IMR-90 (cell line): ENCODE measurements around the gene EFCAB8. TPM values are rescaled to one million over a fixed set of nuclear protein-coding genes. Genes with fewer than 3 reads are reported as not detected.

Experiments used
- ATAC-seq: fragments of 200-7000 bp; cut with Tn5 transposase; 2 replicates; pipeline ENCODE4 v1.9.1; 2020; ENCODE audit warnings: low read depth, mild to moderate bottlenecking, moderate library complexity
- BruUV-seq: library from RNA; stranded (reverse); fragments of 400-500 nt; replicated peaks from 2 replicates; lab custom pipeline; 2021; lab: Mats Ljungman, UMichigan
- CTCF ChIA-PET: fragments of 300-600 bp; formaldehyde crosslinking; extraction: SDS; loops from one replicate; lab custom pipeline; 2021; ENCODE audit warnings: antibody characterized with exemption; lab: Yijun Ruan, JAX
- POLR2A ChIA-PET: fragments of 300-600 bp; sonication (Branson Sonifier 250); formaldehyde crosslinking; loops from one replicate; lab custom pipeline; 2022; ENCODE audit warnings: antibody characterized with exemption; ENCODE audit not compliant: unreplicated experiment; lab: Charles Lee
- DNase-seq: peaks from one replicate; pipeline ENCODE4 v3.0.0; 2013
- H2AFZ ChIP-seq: replicated peaks from 2 replicates; pipeline ENCODE3; 2013; ENCODE audit warnings: low read length, mild to moderate bottlenecking; ENCODE audit not compliant: poor library complexity
- H2AK5ac ChIP-seq: 2 replicates; pipeline ENCODE4 v1.6.1; 2013; ENCODE audit warnings: low read depth, low read length, inconsistent platforms
- H2AK9ac ChIP-seq: replicated peaks from 2 replicates; pipeline ENCODE3; 2013; ENCODE audit warnings: mild to moderate bottlenecking, low read depth, low read length, moderate library complexity; ENCODE audit not compliant: poor library complexity
- H2BK120ac ChIP-seq: 2 replicates; pipeline ENCODE4 v1.6.1; 2013; ENCODE audit warnings: low read depth, low read length, inconsistent platforms
- H2BK15ac ChIP-seq: 3 replicates; pipeline ENCODE4 v1.6.1; 2013; ENCODE audit warnings: low read depth, low read length, inconsistent platforms
- H2BK20ac ChIP-seq: 2 replicates; pipeline ENCODE4 v1.6.1; 2013; ENCODE audit warnings: low read depth, mild to moderate bottlenecking, inconsistent platforms, low read length, moderate library complexity
- H2BK5ac ChIP-seq: 2 replicates; pipeline ENCODE4 v1.6.1; 2013; ENCODE audit warnings: mild to moderate bottlenecking, low read depth, low read length, inconsistent platforms; ENCODE audit not compliant: poor library complexity, severe bottlenecking
- H3K14ac ChIP-seq: replicated peaks from 2 replicates; pipeline ENCODE4 v1.6.1; 2013; ENCODE audit warnings: low read depth, low read length, inconsistent platforms
- H3K18ac ChIP-seq: 2 replicates; pipeline ENCODE4 v1.6.1; 2013; ENCODE audit warnings: low read depth, low read length, control low read depth
- H3K23ac ChIP-seq: 2 replicates; pipeline ENCODE4 v1.6.1; 2013; ENCODE audit warnings: low read depth, low read length, inconsistent platforms
- H3K27ac ChIP-seq: 2 replicates; pipeline ENCODE4 v1.5.1; 2013; ENCODE audit warnings: mild to moderate bottlenecking, control low read depth, low read length; ENCODE audit not compliant: insufficient read depth
- H3K27me3 ChIP-seq: 2 replicates; pipeline ENCODE4 v1.6.1; 2013; ENCODE audit warnings: low read length; ENCODE audit not compliant: control insufficient read depth, insufficient read depth
- H3K36me3 ChIP-seq: 2 replicates; pipeline ENCODE4 v1.6.1; 2013; ENCODE audit warnings: low read length, mixed read lengths; ENCODE audit not compliant: control insufficient read depth, insufficient read depth
- H3K4ac ChIP-seq: 2 replicates; pipeline ENCODE4 v1.6.1; 2013; ENCODE audit warnings: low read depth, low read length, inconsistent platforms
- H3K4me1 ChIP-seq: 2 replicates; pipeline ENCODE4 v1.6.1; 2013; ENCODE audit warnings: low read length, mixed read lengths; ENCODE audit not compliant: control insufficient read depth, insufficient read depth
- H3K4me2 ChIP-seq: 2 replicates; pipeline ENCODE4 v1.6.1; 2013; ENCODE audit warnings: low read depth, mild to moderate bottlenecking, control low read depth, low read length, moderate library complexity
- H3K4me3 ChIP-seq: 2 replicates; pipeline ENCODE4 v1.5.1; 2013; ENCODE audit warnings: low read depth, mild to moderate bottlenecking, control low read depth, low read length, moderate library complexity; ENCODE audit not compliant: insufficient read depth
- H3K56ac ChIP-seq: 2 replicates; pipeline ENCODE4 v1.6.1; 2013; ENCODE audit warnings: low read length, inconsistent platforms; ENCODE audit not compliant: insufficient read depth; ENCODE audit errors: extremely low read depth
- H3K79me1 ChIP-seq, 2 experiments: 2 replicates each; pipeline ENCODE4 v1.6.1; 2013; ENCODE audit warnings: low read length in 2 of 2, inconsistent platforms in 1 of 2, low read depth in 1 of 2
- H3K9ac ChIP-seq: 2 replicates; pipeline ENCODE4 v1.6.1; 2013; ENCODE audit warnings: low read depth, low read length, control low read depth
- H3K9me1 ChIP-seq: 2 replicates; pipeline ENCODE4 v1.6.1; 2013; ENCODE audit warnings: low read length, inconsistent platforms; ENCODE audit not compliant: insufficient read depth
- H3K9me3 ChIP-seq: 2 replicates; pipeline ENCODE4 v1.6.1; 2013; ENCODE audit warnings: low read length; ENCODE audit not compliant: control insufficient read depth, insufficient read depth
- H4K20me1 ChIP-seq: 2 replicates; pipeline ENCODE4 v1.6.1; 2013; ENCODE audit warnings: low read length, inconsistent platforms; ENCODE audit not compliant: insufficient read depth
- H4K5ac ChIP-seq: 2 replicates; pipeline ENCODE4 v1.6.1; 2013; ENCODE audit warnings: mild to moderate bottlenecking, low read depth, low read length, control low read depth
- H4K8ac ChIP-seq, 2 experiments: 2 replicates each; pipeline ENCODE4 v1.6.1; 2013; ENCODE audit warnings: low read depth in 2 of 2, low read length in 2 of 2, control low read depth in 1 of 2, inconsistent platforms in 1 of 2
- H4K91ac ChIP-seq: 2 replicates; pipeline ENCODE4 v1.6.1; 2013; ENCODE audit warnings: low read depth, low read length, inconsistent platforms; ENCODE audit not compliant: insufficient read depth
- BHLHE40 ChIP-seq: fragments of 150-350 bp; IDR thresholded peaks from 2 replicates; pipeline ENCODE4 v1.6.1; 2016; ENCODE audit warnings: mild to moderate bottlenecking, low read depth, low read length
- CEBPB ChIP-seq: IDR thresholded peaks from 2 replicates; pipeline ENCODE4 v1.6.1; 2012; ENCODE audit warnings: low read depth, low read length, improper control_type of control experiment
- CHD1 ChIP-seq: IDR thresholded peaks from 2 replicates; pipeline ENCODE4 v1.6.1; 2012; ENCODE audit warnings: low read depth, low read length, improper control_type of control experiment
- CTCF ChIP-seq: conservative IDR thresholded peaks from 2 replicates; pipeline ENCODE4 v1.5.1; 2012; ENCODE audit warnings: mild to moderate bottlenecking, low read depth, low read length, improper control_type of control experiment
- ELK1 ChIP-seq: fragments of 150-350 bp; IDR thresholded peaks from 2 replicates; pipeline ENCODE4 v1.6.1; 2016; ENCODE audit warnings: low read depth, mild to moderate bottlenecking, low read length, moderate library complexity, borderline replicate concordance
- FOS ChIP-seq: fragments of 150-350 bp; IDR thresholded peaks from 2 replicates; pipeline ENCODE4 v1.6.1; 2016; ENCODE audit warnings: low read depth, low read length
- MAFK ChIP-seq: IDR thresholded peaks from 2 replicates; pipeline ENCODE4 v1.6.1; 2012; ENCODE audit warnings: low read depth, low read length, improper control_type of control experiment
- MAZ ChIP-seq: IDR thresholded peaks from 2 replicates; pipeline ENCODE4 v1.6.1; 2012; ENCODE audit warnings: low read depth, mild to moderate bottlenecking, low read length, improper control_type of control experiment, moderate library complexity, borderline replicate concordance
- MXI1 ChIP-seq: IDR thresholded peaks from 2 replicates; pipeline ENCODE4 v1.6.1; 2012; ENCODE audit warnings: low read depth, mild to moderate bottlenecking, low read length, moderate library complexity, borderline replicate concordance
- NFE2L2 ChIP-seq: fragments of 150-350 bp; IDR thresholded peaks from 2 replicates; pipeline ENCODE4 v1.6.1; 2016; ENCODE audit warnings: low read depth, mild to moderate bottlenecking, low read length
- POLR2A ChIP-seq: IDR thresholded peaks from 2 replicates; pipeline ENCODE4 v1.6.1; 2012; ENCODE audit warnings: mild to moderate bottlenecking, low read depth, low read length
- RAD21 ChIP-seq: IDR thresholded peaks from 2 replicates; pipeline ENCODE4 v1.6.1; 2012; ENCODE audit warnings: low read length, improper control_type of control experiment
- RCOR1 ChIP-seq: IDR thresholded peaks from 2 replicates; pipeline ENCODE4 v1.6.1; 2012; ENCODE audit warnings: mild to moderate bottlenecking, low read length, improper control_type of control experiment; ENCODE audit not compliant: insufficient replicate concordance
- RFX5 ChIP-seq: IDR thresholded peaks from 2 replicates; pipeline ENCODE4 v1.8.0; 2012; ENCODE audit warnings: low read depth, mild to moderate bottlenecking, low read length, moderate library complexity
- SMC3 ChIP-seq: fragments of 150-350 bp; IDR thresholded peaks from 2 replicates; pipeline ENCODE4 v1.6.1; 2016; ENCODE audit warnings: low read depth, mild to moderate bottlenecking, antibody characterized with exemption, low read length, moderate library complexity
- USF2 ChIP-seq: fragments of 150-350 bp; IDR thresholded peaks from 2 replicates; pipeline ENCODE4 v1.6.1; 2017; ENCODE audit warnings: mild to moderate bottlenecking, antibody characterized with exemption, low read length, low read depth
- WGBS, 2 experiments: methylation state at CpG; one replicate each; pipeline versions ENCODE4 v1.1.5 to v1.1.7; 2013; ENCODE audit warnings: missing lambda C conversion rate in 2 of 2; ENCODE audit not compliant: insufficient read length in 1 of 2; ENCODE audit errors: extremely low coverage in 2 of 2; 5-methylcytosine and 5-hydroxymethylcytosine counted together
- dilution Hi-C: fragments of 300-500 bp; cut with HindIII; formaldehyde crosslinking; loops from one replicate; pipeline ENCODE4 v1.14.3; 2018; ENCODE audit warnings: low sequenced_read_pairs; ENCODE audit not compliant: unreplicated experiment
- in situ Hi-C: fragments of 300-500 bp; cut with MboI; formaldehyde crosslinking; loops from 3 replicates; pipeline ENCODE4 v1.14.3; 2019; ENCODE audit warnings: low sequenced_read_pairs, inconsistent platforms, mixed read lengths
- intact Hi-C: fragments of 100-400 bp; cut with micrococcal nuclease; formaldehyde crosslinking; loops from 2 replicates; pipeline ENCODE4 v1.10.0; 2022
- polyA plus RNA-seq, 3 experiments: library from polyadenylated mRNA; depleted of rRNA; stranded (reverse); fragments of >200 nt; gene quantifications; 2 replicates each; pipeline ENCODE4 v1.2.3, GENCODE V29; 2012; ENCODE audit warnings: low replicate concordance in 1 of 3
- total RNA-seq: library from RNA; depleted of rRNA; stranded (reverse); fragments of >200 nt; gene quantifications from 2 replicates; pipeline ENCODE4 v1.2.3, GENCODE V29; 2012

The EFCAB8 gene
- total and polyA plus RNA-seq, 2 of the 4 experiments (the other 2 are of a cell fraction) = not detected

- dilution Hi-C loops (no loop called here), in situ Hi-C loops (no loop called here), intact Hi-C loops (no loop called here)
- H2AFZ ChIP-seq = no peak overlapping the region
- H3K18ac ChIP-seq = no peak overlapping the region
- no peak overlapping the region for H3K4me2 ChIP-seq
- TF ChIP-seq CHD1 = no peak
- TF ChIP-seq NFE2L2 = no peak
- no peak for TF ChIP-seq USF2
- no peak for TF ChIP-seq SMC3
- TF ChIP-seq RFX5 = no peak
- TF ChIP-seq CEBPB = no peak
- no peak for TF ChIP-seq RCOR1
- TF ChIP-seq MAFK = no peak
- TF ChIP-seq MXI1 = no peak
- no peak for TF ChIP-seq ELK1
- no peak for TF ChIP-seq BHLHE40
- TF ChIP-seq POLR2A = no peak
- no peak for TF ChIP-seq MAZ
- no peak for TF ChIP-seq RAD21
- no peak for TF ChIP-seq FOS
- TF ChIP-seq CTCF = no peak
- no peak overlapping the region for H3K4me3 ChIP-seq
- H2AK9ac ChIP-seq = no peak overlapping the region
- H4K8ac ChIP-seq = no peak overlapping the region
- DNase-seq (no peak), ATAC-seq (no peak)
- no peak overlapping the region for H2BK120ac ChIP-seq
- H3K4me1 ChIP-seq = no peaks in the 10 kb centered on the region
- no peak overlapping the region for H2BK15ac ChIP-seq
- WGBS, 2 experiments = 65% methylated on average over 4 of the region's 8 CpGs; no CpG with 5 or more reads in 1 of the 2 experiments
- H3K9me1 ChIP-seq = no peaks in the 10 kb centered on the region
- no peak overlapping the region for H4K5ac ChIP-seq
- no peak overlapping the region for H3K23ac ChIP-seq
- no peak overlapping the region for H3K14ac ChIP-seq
- H3K36me3 ChIP-seq = no peaks in the 10 kb centered on the region
- H3K4ac ChIP-seq = no peak overlapping the region
- BruUV-seq = no TSS peak
- no peak overlapping the region for H3K27ac ChIP-seq
- no peaks in the 10 kb centered on the region for H3K9me3 ChIP-seq
- H2BK5ac ChIP-seq = no peak overlapping the region
- H4K20me1 ChIP-seq = no peaks in the 10 kb centered on the region
- no peak overlapping the region for H3K9ac ChIP-seq
- H3K79me1 ChIP-seq = no peaks in the 10 kb centered on the region
- peaks cover 15% of the 10 kb centered on the region for H3K27me3 ChIP-seq
- no peak overlapping the region for H4K91ac ChIP-seq
- POLR2A ChIA-PET = no interaction called here
- CTCF ChIA-PET = no interaction called here
- no peak overlapping the region for H2BK20ac ChIP-seq
- H2AK5ac ChIP-seq = no peak overlapping the region
- no peak overlapping the region for H3K56ac ChIP-seq
Measured at GRCh38 chr20:32965115-32965514, 106.4 kb downstream of the EFCAB8 start.
